HUES64 (cell line): Measurements from ENCODE around the gene NMUR2. TPM values are rescaled to one million over a fixed set of nuclear protein-coding genes. Genes with fewer than 3 reads are reported as not detected.

Source experiments
- H3K27ac ChIP-seq: 2 replicates; pipeline ENCODE4 v1.7.0; 2013; ENCODE audit warnings: low read depth, low read length, inconsistent platforms
- H3K27me3 ChIP-seq: 2 replicates; pipeline ENCODE4 v1.6.1; 2013; ENCODE audit warnings: mild to moderate bottlenecking, low read length; ENCODE audit not compliant: insufficient read depth
- H3K36me3 ChIP-seq: 2 replicates; pipeline ENCODE4 v1.6.1; 2013; ENCODE audit warnings: mild to moderate bottlenecking, low read length; ENCODE audit not compliant: insufficient read depth
- H3K4me1 ChIP-seq: 2 replicates; pipeline ENCODE4 v1.6.1; 2013; ENCODE audit warnings: mild to moderate bottlenecking, low read length, moderate library complexity; ENCODE audit not compliant: insufficient read depth
- H3K4me3 ChIP-seq: 2 replicates; pipeline ENCODE4 v1.5.1; 2013; ENCODE audit warnings: mild to moderate bottlenecking, low read length, moderate library complexity
- H3K9ac ChIP-seq: 2 replicates; pipeline ENCODE4 v1.6.1; 2013; ENCODE audit warnings: mild to moderate bottlenecking, low read depth, low read length
- H3K9me3 ChIP-seq: 2 replicates; pipeline ENCODE4 v1.6.1; 2013; ENCODE audit warnings: low read depth, low read length; ENCODE audit not compliant: insufficient read depth
- WGBS: fragments of 150-250, 120-280 bp; methylation state at CpG from one replicate; pipeline ENCODE4 v1.1.7; 2013; ENCODE audit warnings: missing lambda C conversion rate; 5-methylcytosine and 5-hydroxymethylcytosine counted together
- polyA plus RNA-seq, 2 experiments: library from polyadenylated mRNA; stranded (reverse); fragments of 50-300 nt; gene quantifications; one replicate each; pipeline ENCODE4 v1.2.3, GENCODE V29; 2013

The NMUR2 gene
- not detected for polyA plus RNA-seq (2013, experiment 1 of 2)
- polyA plus RNA-seq (2013, experiment 2 of 2), result 0.25 TPM

- H3K36me3 ChIP-seq, result no peaks in the 10 kb centered on the region
- H3K9me3 ChIP-seq, result no peaks in the 10 kb centered on the region
- H3K9ac ChIP-seq, result no peak within 1 kb of the TSS
- no peaks in the 10 kb centered on the region; the same call in 1 of the 2 replicates for H3K27me3 ChIP-seq
- 47% methylated on average over 7 of the region's 7 CpGs for WGBS
- no peaks in the 10 kb centered on the region for H3K4me1 ChIP-seq
- H3K27ac ChIP-seq, result no peak within 1 kb of the TSS
- no peak within 1 kb of the TSS for H3K4me3 ChIP-seq
Observed at GRCh38 chr5:152405145-152405544, at the start of gene NMUR2. TSS of gene NMUR2 (minus strand) at chr5:152405279. CDS start at chr5:152405113, 166 bp downstream.

- Histone ChIP-seq H3K4me1 (no peaks in the 10 kb centered on the region), H3K36me3 (no peaks in the 10 kb centered on the region), H3K9me3 (no peaks in the 10 kb centered on the region), H3K9ac (no peak overlapping the region), H3K27ac (no peak overlapping the region), H3K4me3 (no peak overlapping the region), H3K27me3 (no peaks in the 10 kb centered on the region)
- WGBS, result 100% methylated on average over 1 of the region's 2 CpGs
Observed at GRCh38 chr5:152443935-152444334, 38.9 kb upstream of the NMUR2 start.

- H3K9ac ChIP-seq, result no peak overlapping the region
- no peak overlapping the region for H3K4me3 ChIP-seq
- no peak overlapping the region for H3K27ac ChIP-seq
- H3K9me3 ChIP-seq, result no peaks in the 10 kb centered on the region
- H3K4me1 ChIP-seq, result peaks cover 11% of the 10 kb centered on the region
- H3K27me3 ChIP-seq, result no peaks in the 10 kb centered on the region
- WGBS, result 92% methylated on average over 3 of the region's 3 CpGs
- H3K36me3 ChIP-seq, result no peaks in the 10 kb centered on the region
Observed at GRCh38 chr5:152439791-152440190, 34.7 kb upstream of the NMUR2 start.

GRCh38 chr5:152437866-152438265, 32.8 kb upstream of the NMUR2 start:
- Histone ChIP-seq H3K27ac (no peak overlapping the region; the same call in 1 of the 2 replicates), H3K27me3 (no peaks in the 10 kb centered on the region), H3K36me3 (no peaks in the 10 kb centered on the region), H3K9me3 (no peaks in the 10 kb centered on the region), H3K9ac (no peak overlapping the region), H3K4me3 (no peak overlapping the region), H3K4me1 (peaks cover 11% of the 10 kb centered on the region)
- WGBS, result 34% methylated on average over 3 of the region's 3 CpGs

- Histone ChIP-seq H3K27ac (no peak overlapping the region), H3K36me3 (no peaks in the 10 kb centered on the region), H3K4me1 (no peaks in the 10 kb centered on the region), H3K27me3 (no peaks in the 10 kb centered on the region), H3K9ac (no peak overlapping the region), H3K9me3 (no peaks in the 10 kb centered on the region), H3K4me3 (no peak overlapping the region)
- WGBS, result 97% methylated on average over 3 of the region's 3 CpGs
Observed at GRCh38 chr5:152427721-152428120, 22.6 kb upstream of the NMUR2 start.

GRCh38 chr5:152425083-152425482, 20.0 kb upstream of the NMUR2 start:
- no peaks in the 10 kb centered on the region for H3K4me1 ChIP-seq
- no CpG with 5 or more reads among the region's 2 CpGs for WGBS
- H3K27ac ChIP-seq, result no peak overlapping the region
- no peaks in the 10 kb centered on the region for H3K27me3 ChIP-seq
- H3K9me3 ChIP-seq, result no peaks in the 10 kb centered on the region
- no peaks in the 10 kb centered on the region for H3K36me3 ChIP-seq
- no peak overlapping the region for H3K9ac ChIP-seq
- no peak overlapping the region for H3K4me3 ChIP-seq

GRCh38 chr5:152424501-152424900, 19.4 kb upstream of the NMUR2 start:
- H3K9me3 ChIP-seq, result no peaks in the 10 kb centered on the region
- no peaks in the 10 kb centered on the region for H3K36me3 ChIP-seq
- H3K4me3 ChIP-seq, result no peak overlapping the region
- H3K9ac ChIP-seq, result no peak overlapping the region
- H3K4me1 ChIP-seq, result no peaks in the 10 kb centered on the region
- WGBS, result 97% methylated on average over 2 of the region's 2 CpGs
- no peaks in the 10 kb centered on the region for H3K27me3 ChIP-seq
- no peak overlapping the region for H3K27ac ChIP-seq

- Histone ChIP-seq H3K4me1 (no peaks in the 10 kb centered on the region), H3K36me3 (no peaks in the 10 kb centered on the region), H3K9me3 (no peaks in the 10 kb centered on the region), H3K27me3 (no peaks in the 10 kb centered on the region), H3K27ac (no peak overlapping the region), H3K9ac (no peak overlapping the region), H3K4me3 (no peak overlapping the region)
- WGBS, result 88% methylated on average over 2 of the region's 2 CpGs
Observed at GRCh38 chr5:152422081-152422480, 17.0 kb upstream of the NMUR2 start.

- Histone ChIP-seq H3K4me3 (no peak overlapping the region), H3K9me3 (0 out of 2 replicates have a peak, but pooled peaks cover 2% of the 10 kb centered on the region), H3K27me3 (no peaks in the 10 kb centered on the region), H3K9ac (no peak overlapping the region), H3K27ac (no peak overlapping the region), H3K36me3 (no peaks in the 10 kb centered on the region), H3K4me1 (no peaks in the 10 kb centered on the region)
- WGBS, result no CpG with 5 or more reads among the region's 1 CpG
Observed at GRCh38 chr5:152412129-152412528, 7.0 kb upstream of the NMUR2 start.

GRCh38 chr5:152406082-152406481, 1.0 kb upstream of the NMUR2 start:
- H3K27ac ChIP-seq, result no peak overlapping the region
- no peaks in the 10 kb centered on the region for H3K4me1 ChIP-seq
- no peaks in the 10 kb centered on the region for H3K9me3 ChIP-seq
- 94% methylated on average over 1 of the region's 1 CpG for WGBS
- H3K36me3 ChIP-seq, result no peaks in the 10 kb centered on the region
- H3K9ac ChIP-seq, result no peak overlapping the region
- no peak overlapping the region for H3K4me3 ChIP-seq
- no peaks in the 10 kb centered on the region; the same call in 1 of the 2 replicates for H3K27me3 ChIP-seq

GRCh38 chr5:152404494-152404893, 585 bp downstream of the NMUR2 start:
- Histone ChIP-seq H3K4me3 (no peak overlapping the region), H3K4me1 (no peaks in the 10 kb centered on the region), H3K27ac (no peak overlapping the region), H3K36me3 (no peaks in the 10 kb centered on the region), H3K9ac (no peak overlapping the region), H3K9me3 (no peaks in the 10 kb centered on the region), H3K27me3 (no peaks in the 10 kb centered on the region; the same call in 1 of the 2 replicates)
- 97% methylated on average over 23 of the region's 23 CpGs for WGBS

- no peak overlapping the region for H3K9ac ChIP-seq
- 93% methylated on average over 1 of the region's 2 CpGs for WGBS
- H3K4me3 ChIP-seq, result no peak overlapping the region
- H3K9me3 ChIP-seq, result no peaks in the 10 kb centered on the region
- H3K4me1 ChIP-seq, result no peaks in the 10 kb centered on the region
- no peak overlapping the region for H3K27ac ChIP-seq
- H3K27me3 ChIP-seq, result no peaks in the 10 kb centered on the region; the same call in 1 of the 2 replicates
- no peaks in the 10 kb centered on the region for H3K36me3 ChIP-seq
Observed at GRCh38 chr5:152403046-152403445, 2.0 kb downstream of the NMUR2 start.
